K562 (cell line): Measurements from ENCODE around the gene SCYL1. TPM values are rescaled to one million over a fixed set of nuclear protein-coding genes. Genes with fewer than 3 reads are reported as not detected.

Experiments
- ATAC-seq: fragments of 200-7000 bp; cut with Tn5 transposase; 3 replicates; pipeline ENCODE4 v1.9.1; 2020; ENCODE audit warnings: moderate library complexity
- BruUV-seq: library from RNA; stranded (reverse); fragments of 400-500 nt; replicated peaks from 2 replicates; lab custom pipeline; 2021; lab: Mats Ljungman, UMichigan
- CTCF ChIA-PET: fragments of 300-600 bp; formaldehyde crosslinking; extraction: SDS; loops from one replicate; lab custom pipeline; 2021; ENCODE audit warnings: low intra/inter-chr PET ratio; lab: Yijun Ruan, JAX
- POLR2A ChIA-PET: fragments of 300-600, 350-650 bp; sonication (Branson Sonifier 250); formaldehyde crosslinking; extraction: SDS; loops from one replicate; lab custom pipeline; 2021; ENCODE audit warnings: antibody characterized with exemption, inconsistent platforms; lab: Yijun Ruan, JAX
- DNase-seq, 4 experiments: peaks; one replicate each; pipeline versions ENCODE4 v3.0.0 to v3.0.0-alpha.2; 2011 to 2018; ENCODE audit warnings: low spot score in 3 of 4, mixed read lengths in 3 of 4; ENCODE audit errors: extremely low read depth in 1 of 4
- FAIRE-seq: peaks from 2 replicates; lab custom pipeline; 2011; peaks lifted over from hg19 to GRCh38; lab: Jason Lieb, UNC
- H2AFZ ChIP-seq: 2 replicates; pipeline ENCODE4 v1.6.0; 2011; ENCODE audit warnings: low read depth, low read length, control low read depth, inconsistent platforms
- H3K27ac ChIP-seq: fragments of 200-600 bp; 3 replicates; pipeline ENCODE4 v1.8.0; 2011; ENCODE audit warnings: low read depth, mild to moderate bottlenecking, control low read depth, inconsistent platforms, low read length, moderate library complexity, mixed read lengths; ENCODE audit errors: extremely low read depth
- H3K27me3 ChIP-seq, 2 experiments: fragments of 300-600 bp in 1 of 2; 2 replicates in 1 of 2; 3 replicates in 1 of 2; pipeline versions ENCODE4 v1.6.0 to v1.8.0; 2011; ENCODE audit warnings: inconsistent platforms in 2 of 2, low read length in 2 of 2, mild to moderate bottlenecking in 1 of 2, mixed read lengths in 1 of 2, moderate library complexity in 1 of 2; ENCODE audit not compliant: control insufficient read depth in 2 of 2, insufficient read depth in 2 of 2
- H3K36me3 ChIP-seq: fragments of 300-600 bp; 3 replicates; pipeline ENCODE4 v1.8.0; 2011; ENCODE audit warnings: mild to moderate bottlenecking, low read length, inconsistent platforms; ENCODE audit not compliant: control insufficient read depth, insufficient read depth
- H3K4me1 ChIP-seq, 2 experiments: fragments of 200-600 bp in 1 of 2; replicated peaks in 1 of 2; 2 replicates in 1 of 2; 3 replicates in 1 of 2; pipeline versions ENCODE4 v1.5.1 to v1.8.0; 2011; ENCODE audit warnings: inconsistent platforms in 2 of 2, low read length in 2 of 2, mild to moderate bottlenecking in 1 of 2, mixed read lengths in 1 of 2, moderate library complexity in 1 of 2; ENCODE audit not compliant: control insufficient read depth in 2 of 2, insufficient read depth in 2 of 2
- H3K4me2 ChIP-seq: 2 replicates; pipeline ENCODE4 v1.6.1; 2011; ENCODE audit warnings: low read length, control low read depth, inconsistent platforms, mixed read lengths; ENCODE audit not compliant: insufficient read depth
- H3K4me3 ChIP-seq: fragments of 200-600 bp; sonication (generic), shearing (Covaris generic); 2 replicates; pipeline ENCODE4 v1.5.1; 2016; ENCODE audit warnings: control low read depth, inconsistent platforms
- H3K79me2 ChIP-seq: fragments of 200-600 bp; 3 replicates; pipeline ENCODE4 v1.8.0; 2011; ENCODE audit warnings: low read length, inconsistent platforms; ENCODE audit not compliant: control insufficient read depth, insufficient read depth
- H3K9ac ChIP-seq, 2 experiments: 2 replicates each; pipeline versions ENCODE4 v1.6.0 to v1.6.1; 2011; ENCODE audit warnings: low read depth in 2 of 2, low read length in 2 of 2, control low read depth in 1 of 2, inconsistent platforms in 1 of 2, mild to moderate bottlenecking in 1 of 2, mixed read lengths in 1 of 2; ENCODE audit not compliant: insufficient read depth in 1 of 2
- H3K9me1 ChIP-seq: one replicate; pipeline ENCODE4 v1.6.0; 2011; ENCODE audit warnings: inconsistent platforms, mild to moderate bottlenecking, low read length, moderate library complexity; ENCODE audit not compliant: control insufficient read depth, insufficient read depth
- H3K9me3 ChIP-seq: replicated peaks from 2 replicates; pipeline ENCODE4 v1.5.1; 2011; ENCODE audit warnings: low read depth, low read length, inconsistent platforms; ENCODE audit not compliant: control insufficient read depth, insufficient read depth
- H4K20me1 ChIP-seq: replicated peaks from 2 replicates; pipeline ENCODE4 v1.6.1; 2011; ENCODE audit warnings: low read length, inconsistent platforms, mixed read lengths; ENCODE audit not compliant: control insufficient read depth, insufficient read depth
- ARID2 ChIP-seq: fragments of 450-650 bp; IDR thresholded peaks from 2 replicates; pipeline ENCODE4 v1.6.1; 2017; ENCODE audit warnings: antibody characterized with exemption, mild to moderate bottlenecking
- ATF7 ChIP-seq: fragments of 450-650 bp; IDR thresholded peaks from 2 replicates; pipeline ENCODE4 v1.7.1; 2014; ENCODE audit warnings: mild to moderate bottlenecking, moderate library complexity
- CBFB ChIP-seq: sonication (generic); formaldehyde crosslinking; IDR thresholded peaks from 2 replicates; pipeline ENCODE4 v1.4.0; 2020; ENCODE audit warnings: mild to moderate bottlenecking, missing genetic modification reagents
- CTCFL ChIP-seq: IDR thresholded peaks from 2 replicates; pipeline ENCODE4 v1.6.1; 2011; ENCODE audit warnings: borderline replicate concordance, low read depth, mild to moderate bottlenecking, moderate library complexity, low read length; ENCODE audit not compliant: insufficient read depth, poor library complexity, severe bottlenecking
- DMBX1 ChIP-seq: fragments of 250-450 bp; sonication (Bioruptor Pico); IDR thresholded peaks from 2 replicates; pipeline ENCODE4 v1.8.0; 2022; ENCODE audit warnings: inconsistent platforms, mild to moderate bottlenecking, moderate library complexity, borderline replicate concordance
- E2F4 ChIP-seq: sonication (generic); formaldehyde crosslinking; IDR thresholded peaks from 2 replicates; pipeline ENCODE4 v1.8.0; 2022; ENCODE audit warnings: mild to moderate bottlenecking, low read depth, missing genetic modification reagents
- ELF4 ChIP-seq: fragments of 450-650 bp; formaldehyde crosslinking; IDR thresholded peaks from 2 replicates; pipeline ENCODE4 v1.4.0; 2022; ENCODE audit warnings: missing genetic modification characterization
- MBD1 ChIP-seq: fragments of 250-450 bp; sonication (Bioruptor Pico); IDR thresholded peaks from 2 replicates; pipeline ENCODE4 v1.8.0; 2022; ENCODE audit warnings: inconsistent platforms
- NBN ChIP-seq: fragments of 450-650 bp; IDR thresholded peaks from 2 replicates; pipeline ENCODE4 v1.6.1; 2016; ENCODE audit warnings: low read depth, mild to moderate bottlenecking
- RNF2 ChIP-seq: sonication (generic); IDR thresholded peaks from 2 replicates; pipeline ENCODE4 v1.6.1; 2016
- THAP7 ChIP-seq: fragments of 250-450 bp; sonication (Bioruptor Pico); IDR thresholded peaks from 2 replicates; pipeline ENCODE4 v1.5.0; 2021
- XRCC5 ChIP-seq: fragments of 200-400 bp; formaldehyde crosslinking; IDR thresholded peaks from 2 replicates; pipeline ENCODE4 v1.6.1; 2017; ENCODE audit warnings: low read depth, mild to moderate bottlenecking, low read length
- ZBTB2 ChIP-seq: fragments of 450-650 bp; IDR thresholded peaks from 2 replicates; pipeline ENCODE4 v1.6.1; 2016; ENCODE audit warnings: antibody characterized with exemption
- ZC3H8 ChIP-seq: fragments of 450-650 bp; IDR thresholded peaks from 2 replicates; pipeline ENCODE4 v1.6.1; 2017
- WGBS: fragments of 100-300 bp; shearing (Covaris generic); methylation state at CpG from one replicate; pipeline ENCODE4 v1.1.6; 2016; ENCODE audit warnings: low coverage, mixed read lengths; ENCODE audit not compliant: insufficient coverage; ENCODE audit errors: missing lambda C conversion rate; 5-methylcytosine and 5-hydroxymethylcytosine counted together
- in situ Hi-C: fragments of 300-500 bp; cut with MboI; formaldehyde crosslinking; loops from 4 replicates; pipeline ENCODE4 v1.15.0; 2018; ENCODE audit warnings: inconsistent platforms, mixed read lengths
- intact Hi-C: fragments of 100-400 bp; cut with micrococcal nuclease; formaldehyde crosslinking; loops from 2 replicates; pipeline ENCODE4 v1.14.2; 2022
- polyA plus RNA-seq, 8 experiments: library from polyadenylated mRNA; depleted of rRNA in 4 of 8; stranded (reverse) in 5 of 8; unstranded in 3 of 8; fragments of >200 nt; fragmentation: Nextera tagmentation in 2 of 8; fragmentation: Illumina TruSeq in 1 of 8; extraction: Ambion mirVana in 2 of 8; extraction: Trizol in 1 of 8; gene quantifications; 2 replicates each; pipeline versions ENCODE4 v1.2.1 to v1.2.3, GENCODE V29; 2011 to 2014; ENCODE audit warnings: inconsistent platforms in 1 of 8, missing spikeins in 1 of 8
- total RNA-seq, 7 experiments: library from RNA; depleted of rRNA in 6 of 7; stranded (reverse); fragments of >200 nt in 6 of 7; fragmentation: Illumina TruSeq in 2 of 7; extraction: Trizol in 2 of 7; gene quantifications; 2 replicates each; pipeline versions ENCODE4 v1.2.1 to v1.2.3, GENCODE V29; 2011 to 2021; ENCODE audit warnings: low replicate concordance in 1 of 7

SCYL1 gene
- total and polyA plus RNA-seq, 9 of the 15 experiments (the other 6 are each of a cell fraction or from before 2014, with no cell fraction given): 1.9 to 145 (median 57.6) TPM

- peaks cover 6% of the 10 kb centered on the region for H3K9me1 ChIP-seq
- peak overlapping the region; percentile 39; the same call in 1 of the 2 replicates for H3K4me2 ChIP-seq
- H3K4me1 ChIP-seq: peaks cover 70 to 77% of the 10 kb centered on the region in 2 experiments
- H4K20me1 ChIP-seq: no peaks in the 10 kb centered on the region
- DNase-seq: peak in 1 of 4 experiments; percentile 41
- intact Hi-C loops: no loop called here
- BruUV-seq: no TSS peak
- H3K79me2 ChIP-seq: peaks cover 27% of the 10 kb centered on the region
- no peaks in the 10 kb centered on the region for H3K27me3 ChIP-seq
- WGBS: 28% methylated on average over 8 of the region's 10 CpGs
- peak; percentile 54 for FAIRE-seq
- H3K36me3 ChIP-seq: no peaks in the 10 kb centered on the region
- in situ Hi-C loops: no loop called here
- H3K9ac ChIP-seq: peak overlapping the region; percentile 19 to 85; a peak in 3 of 4 replicates
- peak overlapping the region; percentile 54; the same call in 2 of the 3 replicates for H3K27ac ChIP-seq
- ATAC-seq: no peak
- H3K9me3 ChIP-seq: no peaks in the 10 kb centered on the region
- H3K4me3 ChIP-seq: no peak overlapping the region
- POLR2A ChIA-PET: interaction anchor here (0.7 to 27.6 kb wide), 7 partner anchors 15 to 319 kb away, joined by 3 to 2118 read pairs (median 5); partner anchors contain the start of genes MALAT1 and NEAT1
- CTCF ChIA-PET: no interaction called here
- peak overlapping the region; percentile 63 for H2AFZ ChIP-seq
- TF ChIP-seq THAP7 (CRISPR knock-in tag) (no peak), NBN (no peak), XRCC5 (no peak), MBD1 (CRISPR knock-in tag) (no peak), ATF7 (peak; percentile 80), ZC3H8 (no peak), CTCFL (no peak), RNF2 (no peak), CBFB (CRISPR knock-in tag) (0 out of 2 replicates have a peak, but pooled peaks have one; percentile 40), ARID2 (no peak), ELF4 (CRISPR knock-in tag) (no peak), ZBTB2 (no peak), E2F4 (CRISPR knock-in tag) (no peak), DMBX1 (CRISPR knock-in tag) (0 out of 2 replicates have a peak, but pooled peaks have one; percentile 9)
Measured at GRCh38 chr11:65488273-65489034, 36.4 kb upstream of the SCYL1 start.
